ENCODE data around the gene INPP1. TPM values are rescaled to one million over a fixed set of nuclear protein-coding genes. Genes with fewer than 3 reads are reported as not detected.

Gene INPP1
- total RNA-seq, 1 experiment from 2014 or later, result 4.0 TPM

- no peak overlapping the region for H3K27ac ChIP-seq (ENCODE audit: low read length)
- no peak overlapping the region for H2AFZ ChIP-seq (ENCODE audit: low read length)
- H3K27me3 ChIP-seq (ENCODE audit: low read length), result no peaks in the 10 kb centered on the region
- no peak for DNase-seq
- H3K4me1 ChIP-seq (ENCODE audit: insufficient read depth, low read length), result no peaks in the 10 kb centered on the region
- no peaks in the 10 kb centered on the region; the same call in 1 of the 2 replicates for H3K36me3 ChIP-seq (ENCODE audit: low read depth, low read length)
- no peaks in the 10 kb centered on the region for H3K9me2 ChIP-seq (replicated peaks; ENCODE audit: low read length)
- no peak overlapping the region for H3K9ac ChIP-seq (ENCODE audit: low read length)
- intact Hi-C loops (cut with micrococcal nuclease), result no loop called here
- H4K20me1 ChIP-seq (ENCODE audit: low read length), result no peaks in the 10 kb centered on the region
- ChIA-PET POLR2A (ENCODE audit: unreplicated experiment) (no interaction called here), CTCF (no interaction called here)
- no peaks in the 10 kb centered on the region for H3K9me3 ChIP-seq (ENCODE audit: low read length)
- BruUV-seq (replicated peaks), result no TSS peak
- no peak for ATAC-seq
- no peak overlapping the region for H3K4me2 ChIP-seq (ENCODE audit: low read length)
- H3K79me2 ChIP-seq (ENCODE audit: low read length), result no peaks in the 10 kb centered on the region
- TF ChIP-seq EZH2phosphoT487 (IDR thresholded peaks at IDR 0.05; ENCODE audit: borderline replicate concordance, low read length) (no peak), CTCF (conservative IDR thresholded peaks at IDR 0.05; ENCODE audit: low read depth, low read length) (no peak), EZH2 (IDR thresholded peaks at IDR 0.05; ENCODE audit: low read length, unreplicated experiment) (no peak)
- no peak overlapping the region for H3K4me3 ChIP-seq (ENCODE audit: low read length)
- no peaks in the 10 kb centered on the region for H3F3A ChIP-seq (ENCODE audit: low read length, unreplicated experiment)
Measured at GRCh38 chr2:190302052-190302451, 41.3 kb upstream of the INPP1 start.

- ATAC-seq (no peak), DNase-seq (no peak)
- POLR2A ChIA-PET (ENCODE audit: unreplicated experiment), result no interaction called here
- H3K4me1 ChIP-seq (ENCODE audit: insufficient read depth, low read length), result no peaks in the 10 kb centered on the region
- no peaks in the 10 kb centered on the region for H3K9me2 ChIP-seq (replicated peaks; ENCODE audit: low read length)
- H3K79me2 ChIP-seq (ENCODE audit: low read length), result no peaks in the 10 kb centered on the region
- no peak overlapping the region for H3K27ac ChIP-seq (ENCODE audit: low read length)
- no peaks in the 10 kb centered on the region for H3F3A ChIP-seq (ENCODE audit: low read length, unreplicated experiment)
- no peaks in the 10 kb centered on the region for H3K27me3 ChIP-seq (ENCODE audit: low read length)
- H4K20me1 ChIP-seq (ENCODE audit: low read length), result no peaks in the 10 kb centered on the region
- CTCF ChIA-PET, result no interaction called here
- H3K36me3 ChIP-seq (ENCODE audit: low read depth, low read length), result no peaks in the 10 kb centered on the region; the same call in 1 of the 2 replicates
- no TSS peak for BruUV-seq (replicated peaks)
- intact Hi-C loops (cut with micrococcal nuclease), result no loop called here
- H3K4me3 ChIP-seq (ENCODE audit: low read length), result no peak overlapping the region
- no peak for TF ChIP-seq CTCF (conservative IDR thresholded peaks at IDR 0.05; ENCODE audit: low read depth, low read length)
- no peak for TF ChIP-seq EZH2phosphoT487 (IDR thresholded peaks at IDR 0.05; ENCODE audit: borderline replicate concordance, low read length)
- TF ChIP-seq EZH2 (IDR thresholded peaks at IDR 0.05; ENCODE audit: low read length, unreplicated experiment), result no peak
- no peaks in the 10 kb centered on the region for H3K9me3 ChIP-seq (ENCODE audit: low read length)
- no peak overlapping the region for H3K4me2 ChIP-seq (ENCODE audit: low read length)
- no peak overlapping the region for H2AFZ ChIP-seq (ENCODE audit: low read length)
- H3K9ac ChIP-seq (ENCODE audit: low read length), result no peak overlapping the region
Measured at GRCh38 chr2:190303647-190304046, 39.7 kb upstream of the INPP1 start.

GRCh38 chr2:190304404-190304803, 39.0 kb upstream of the INPP1 start:
- H3K4me2 ChIP-seq (ENCODE audit: low read length), result no peak overlapping the region
- TF ChIP-seq CTCF (conservative IDR thresholded peaks at IDR 0.05; ENCODE audit: low read depth, low read length), result no peak
- no peak for TF ChIP-seq EZH2 (IDR thresholded peaks at IDR 0.05; ENCODE audit: low read length, unreplicated experiment)
- TF ChIP-seq EZH2phosphoT487 (IDR thresholded peaks at IDR 0.05; ENCODE audit: borderline replicate concordance, low read length), result no peak
- no peaks in the 10 kb centered on the region for H3K4me1 ChIP-seq (ENCODE audit: insufficient read depth, low read length)
- no peak overlapping the region for H3K9ac ChIP-seq (ENCODE audit: low read length)
- H3F3A ChIP-seq (ENCODE audit: low read length, unreplicated experiment), result no peaks in the 10 kb centered on the region
- BruUV-seq (replicated peaks), result no TSS peak
- H3K27ac ChIP-seq (ENCODE audit: low read length), result no peak overlapping the region
- ChIA-PET CTCF (no interaction called here), POLR2A (ENCODE audit: unreplicated experiment) (no interaction called here)
- H3K4me3 ChIP-seq (ENCODE audit: low read length), result no peak overlapping the region
- no peak for DNase-seq
- H3K36me3 ChIP-seq (ENCODE audit: low read depth, low read length), result peaks cover 2% of the 10 kb centered on the region; the same call in 1 of the 2 replicates
- intact Hi-C loops (cut with micrococcal nuclease), result no loop called here
- no peaks in the 10 kb centered on the region for H3K9me2 ChIP-seq (replicated peaks; ENCODE audit: low read length)
- H3K9me3 ChIP-seq (ENCODE audit: low read length), result no peaks in the 10 kb centered on the region
- no peak for ATAC-seq
- no peaks in the 10 kb centered on the region for H3K79me2 ChIP-seq (ENCODE audit: low read length)
- no peaks in the 10 kb centered on the region for H3K27me3 ChIP-seq (ENCODE audit: low read length)
- H2AFZ ChIP-seq (ENCODE audit: low read length), result no peak overlapping the region
- H4K20me1 ChIP-seq (ENCODE audit: low read length), result no peaks in the 10 kb centered on the region

All from PC-3 (cell line).